Dendritic cell treated with granulocyte-macrophage colony-stimulating factor and Interleukin-4, amounts not matched to agents 40 ng/mL and 50 ng/mL, for 4 days (primary cell): ENCODE measurements around the gene TBC1D1.
"Not testable (repeated sequence)": the region's sequence is repeated elsewhere in the genome, so short reads cannot be mapped to it uniquely, and the experiment has no call there.

Source experiments
- H3K27ac Mint-ChIP-seq: one replicate; pipeline ENCODE4 v1.8.0; 2022; ENCODE audit warnings: mild to moderate bottlenecking, mixed read lengths
- H3K27me3 Mint-ChIP-seq: one replicate; pipeline ENCODE4 v1.8.0; 2022; ENCODE audit warnings: mild to moderate bottlenecking, mixed read lengths
- H3K36me3 Mint-ChIP-seq: one replicate; pipeline ENCODE4 v1.8.0; 2022; ENCODE audit warnings: low read depth, mixed read lengths
- H3K4me1 Mint-ChIP-seq: one replicate; pipeline ENCODE4 v1.8.0; 2022; ENCODE audit warnings: low read depth, mixed read lengths
- H3K4me3 Mint-ChIP-seq: one replicate; pipeline ENCODE4 v1.8.0; 2022; ENCODE audit warnings: mild to moderate bottlenecking, moderate library complexity, mixed read lengths
- H3K9me3 Mint-ChIP-seq: one replicate; pipeline ENCODE4 v1.8.0; 2022; ENCODE audit warnings: mixed read lengths
- intact Hi-C: fragments of 100-400 bp; cut with micrococcal nuclease; formaldehyde crosslinking; loops from one replicate; pipeline ENCODE4 v1.15.0; 2022

The TBC1D1 gene

GRCh38 chr4:38004887-38005286 lies 114.0 kb downstream of the TBC1D1 start:
- Mint-ChIP-seq H3K27me3 (no peaks in the 10 kb centered on the region), H3K27ac (no peak overlapping the region), H3K4me1 (peaks cover 40% of the 10 kb centered on the region), H3K36me3 (peaks cover 12% of the 10 kb centered on the region), H3K4me3 (no peak overlapping the region), H3K9me3 (no peaks in the 10 kb centered on the region)
- intact Hi-C loops = no loop called here

GRCh38 chr4:38005637-38006036 lies 114.8 kb downstream of the TBC1D1 start:
- Mint-ChIP-seq H3K9me3 (no peaks in the 10 kb centered on the region), H3K4me1 (peaks cover 47% of the 10 kb centered on the region), H3K4me3 (no peak overlapping the region), H3K36me3 (peaks cover 12% of the 10 kb centered on the region), H3K27me3 (no peaks in the 10 kb centered on the region), H3K27ac (no peak overlapping the region)
- intact Hi-C loops = no loop called here

- Mint-ChIP-seq H3K4me1 (peaks cover 49% of the 10 kb centered on the region), H3K27me3 (no peaks in the 10 kb centered on the region), H3K9me3 (no peaks in the 10 kb centered on the region), H3K27ac (no peak overlapping the region), H3K4me3 (no peak overlapping the region), H3K36me3 (peaks cover 5% of the 10 kb centered on the region)
- intact Hi-C loops = no loop called here
Observed at GRCh38 chr4:38007645-38008044, 116.8 kb downstream of the TBC1D1 start.

- Mint-ChIP-seq H3K27ac (no peak overlapping the region), H3K9me3 (no peaks in the 10 kb centered on the region), H3K4me1 (peaks cover 43% of the 10 kb centered on the region), H3K36me3 (peaks cover 5% of the 10 kb centered on the region), H3K4me3 (no peak overlapping the region), H3K27me3 (no peaks in the 10 kb centered on the region)
- intact Hi-C loops = no loop called here
Observed at GRCh38 chr4:38008571-38009021, 117.7 kb downstream of the TBC1D1 start.

GRCh38 chr4:38009421-38009820 lies 118.5 kb downstream of the TBC1D1 start:
- Mint-ChIP-seq H3K4me3 (no peak overlapping the region), H3K9me3 (no peaks in the 10 kb centered on the region), H3K36me3 (peaks cover 10% of the 10 kb centered on the region), H3K27me3 (no peaks in the 10 kb centered on the region), H3K27ac (no peak overlapping the region), H3K4me1 (peaks cover 43% of the 10 kb centered on the region)
- intact Hi-C loops = no loop called here

- peak overlapping the region; percentile 1 for H3K27ac Mint-ChIP-seq
- H3K4me1 Mint-ChIP-seq = peaks cover 38% of the 10 kb centered on the region
- peaks cover 15% of the 10 kb centered on the region for H3K36me3 Mint-ChIP-seq
- H3K9me3 Mint-ChIP-seq = no peaks in the 10 kb centered on the region
- intact Hi-C loops = no loop called here
- no peaks in the 10 kb centered on the region for H3K27me3 Mint-ChIP-seq
- H3K4me3 Mint-ChIP-seq = no peak overlapping the region
Observed at GRCh38 chr4:38009949-38010348, 119.1 kb downstream of the TBC1D1 start.

GRCh38 chr4:38011511-38012162 lies 120.8 kb downstream of the TBC1D1 start:
- intact Hi-C loops = no loop called here
- Mint-ChIP-seq H3K27ac (no peak overlapping the region), H3K9me3 (no peaks in the 10 kb centered on the region), H3K4me1 (peaks cover 31% of the 10 kb centered on the region), H3K36me3 (peaks cover 30% of the 10 kb centered on the region), H3K4me3 (no peak overlapping the region), H3K27me3 (no peaks in the 10 kb centered on the region)

GRCh38 chr4:38013461-38014366 lies 122.8 kb downstream of the TBC1D1 start:
- H3K27me3 Mint-ChIP-seq = no peaks in the 10 kb centered on the region

GRCh38 chr4:38014421-38014852 lies 123.6 kb downstream of the TBC1D1 start:
- Mint-ChIP-seq H3K9me3 (no peaks in the 10 kb centered on the region), H3K4me3 (no peak overlapping the region), H3K4me1 (peaks cover 17% of the 10 kb centered on the region), H3K27me3 (no peaks in the 10 kb centered on the region), H3K36me3 (peaks cover 37% of the 10 kb centered on the region), H3K27ac (no peak overlapping the region)
- intact Hi-C loops = no loop called here

More at GRCh38 chr4:38013461-38014366, 122.8 kb downstream of the TBC1D1 start:
- Mint-ChIP-seq H3K4me3 (no peak overlapping the region), H3K27ac (no peak overlapping the region), H3K9me3 (no peaks in the 10 kb centered on the region), H3K36me3 (peaks cover 37% of the 10 kb centered on the region), H3K4me1 (peaks cover 18% of the 10 kb centered on the region)
- intact Hi-C loops = no loop called here

- intact Hi-C loops = no loop called here
- peaks cover 8% of the 10 kb centered on the region for H3K4me1 Mint-ChIP-seq
- H3K36me3 Mint-ChIP-seq = peaks cover 49% of the 10 kb centered on the region
- no peaks in the 10 kb centered on the region for H3K27me3 Mint-ChIP-seq
- H3K27ac Mint-ChIP-seq = no peak overlapping the region
- no peak overlapping the region for H3K4me3 Mint-ChIP-seq
- peaks cover 6% of the 10 kb centered on the region for H3K9me3 Mint-ChIP-seq
Observed at GRCh38 chr4:38015886-38016515, 125.1 kb downstream of the TBC1D1 start.

- Mint-ChIP-seq H3K27ac (peak overlapping the region; percentile 40), H3K27me3 (no peaks in the 10 kb centered on the region)
Observed at GRCh38 chr4:38016698-38017097, 125.8 kb downstream of the TBC1D1 start.

GRCh38 chr4:38017609-38018008 lies 126.7 kb downstream of the TBC1D1 start:
- Mint-ChIP-seq H3K27me3 (no peaks in the 10 kb centered on the region), H3K4me3 (no peak overlapping the region), H3K4me1 (peaks cover 17% of the 10 kb centered on the region), H3K27ac (no peak overlapping the region), H3K9me3 (peaks cover 8% of the 10 kb centered on the region), H3K36me3 (peaks cover 65% of the 10 kb centered on the region)
- intact Hi-C loops = no loop called here

More at GRCh38 chr4:38016698-38017097, 125.8 kb downstream of the TBC1D1 start:
- Mint-ChIP-seq H3K36me3 (peaks cover 56% of the 10 kb centered on the region), H3K4me3 (no peak overlapping the region), H3K4me1 (peaks cover 8% of the 10 kb centered on the region), H3K9me3 (peaks cover 8% of the 10 kb centered on the region)
- intact Hi-C loops = no loop called here

- Mint-ChIP-seq H3K4me3 (no peak overlapping the region), H3K9me3 (peaks cover 8% of the 10 kb centered on the region), H3K27me3 (no peaks in the 10 kb centered on the region), H3K27ac (no peak overlapping the region), H3K36me3 (peaks cover 67% of the 10 kb centered on the region), H3K4me1 (peaks cover 43% of the 10 kb centered on the region)
- intact Hi-C loops = no loop called here
Observed at GRCh38 chr4:38020386-38020785, 129.5 kb downstream of the TBC1D1 start.

- H3K27me3 Mint-ChIP-seq, intact Hi-C loops, H3K9me3 Mint-ChIP-seq, H3K4me3 Mint-ChIP-seq: not testable (repeated sequence)
- peaks cover 43% of the 10 kb centered on the region for H3K4me1 Mint-ChIP-seq
- H3K27ac Mint-ChIP-seq = peak overlapping the region; percentile 53
- H3K36me3 Mint-ChIP-seq = peaks cover 67% of the 10 kb centered on the region
Observed at GRCh38 chr4:38020961-38021360, 130.1 kb downstream of the TBC1D1 start.
